Naive B cell (primary cell): ENCODE data around the gene MAP1LC3A. TPM values are rescaled to one million over a fixed set of nuclear protein-coding genes. Genes with fewer than 3 reads are reported as not detected.
A peak's percentile ranks its signal among the peaks of the same experiment; 100 is the strongest.

ENCODE experiments used
- ATAC-seq, 2 donors: fragments of 150-1000 bp; cut with Tn5 transposase; 2 replicates each; pipeline ENCODE4 v1.10.0; 2021; ENCODE audit warnings: low read depth in 2 of 2, mild to moderate bottlenecking in 2 of 2, moderate library complexity in 2 of 2
- DNase-seq: peaks from one replicate; pipeline ENCODE4 v3.0.0; 2022
- H3K27ac Mint-ChIP-seq, 6 donors: one replicate each; pipeline ENCODE4 v1.8.0; 2020 to 2022; ENCODE audit warnings: mild to moderate bottlenecking in 6 of 6, mixed read lengths in 6 of 6, moderate library complexity in 5 of 6, inconsistent platforms in 2 of 6
- H3K27me3 Mint-ChIP-seq, 3 donors: one replicate each; pipeline ENCODE4 v1.8.0; 2021 to 2022; ENCODE audit warnings: mixed read lengths in 3 of 3, mild to moderate bottlenecking in 1 of 3
- H3K36me3 Mint-ChIP-seq, 2 donors: one replicate each; pipeline ENCODE4 v1.8.0; 2020 to 2022; ENCODE audit warnings: mixed read lengths in 2 of 2, inconsistent platforms in 1 of 2, mild to moderate bottlenecking in 1 of 2
- H3K4me1 Mint-ChIP-seq, 3 donors: one replicate each; pipeline ENCODE4 v1.8.0; 2020 to 2022; ENCODE audit warnings: mixed read lengths in 3 of 3, inconsistent platforms in 1 of 3, mild to moderate bottlenecking in 1 of 3, moderate library complexity in 1 of 3
- H3K4me3 Mint-ChIP-seq, 8 donors: one replicate each; pipeline ENCODE4 v1.8.0; 2020 to 2022; ENCODE audit warnings: mild to moderate bottlenecking in 8 of 8, mixed read lengths in 8 of 8, moderate library complexity in 8 of 8, inconsistent platforms in 2 of 8
- H3K9me3 Mint-ChIP-seq, 7 donors: one replicate each; pipeline ENCODE4 v1.8.0; 2020 to 2022; ENCODE audit warnings: mixed read lengths in 7 of 7, mild to moderate bottlenecking in 5 of 7, inconsistent platforms in 2 of 7, moderate library complexity in 1 of 7
- polyA plus RNA-seq, 6 donors: library from polyadenylated mRNA; unstranded; fragments of 300-500 nt; fragmentation: Illumina TruSeq; gene quantifications; one replicate each; pipeline ENCODE4 v1.2.3, GENCODE V29; 2021; ENCODE audit warnings: low read depth in 6 of 6

The MAP1LC3A gene
- polyA plus RNA-seq, 6 donors from 2014 or later: 0.49 to 3.5 (median 1.8) TPM

DNA sequence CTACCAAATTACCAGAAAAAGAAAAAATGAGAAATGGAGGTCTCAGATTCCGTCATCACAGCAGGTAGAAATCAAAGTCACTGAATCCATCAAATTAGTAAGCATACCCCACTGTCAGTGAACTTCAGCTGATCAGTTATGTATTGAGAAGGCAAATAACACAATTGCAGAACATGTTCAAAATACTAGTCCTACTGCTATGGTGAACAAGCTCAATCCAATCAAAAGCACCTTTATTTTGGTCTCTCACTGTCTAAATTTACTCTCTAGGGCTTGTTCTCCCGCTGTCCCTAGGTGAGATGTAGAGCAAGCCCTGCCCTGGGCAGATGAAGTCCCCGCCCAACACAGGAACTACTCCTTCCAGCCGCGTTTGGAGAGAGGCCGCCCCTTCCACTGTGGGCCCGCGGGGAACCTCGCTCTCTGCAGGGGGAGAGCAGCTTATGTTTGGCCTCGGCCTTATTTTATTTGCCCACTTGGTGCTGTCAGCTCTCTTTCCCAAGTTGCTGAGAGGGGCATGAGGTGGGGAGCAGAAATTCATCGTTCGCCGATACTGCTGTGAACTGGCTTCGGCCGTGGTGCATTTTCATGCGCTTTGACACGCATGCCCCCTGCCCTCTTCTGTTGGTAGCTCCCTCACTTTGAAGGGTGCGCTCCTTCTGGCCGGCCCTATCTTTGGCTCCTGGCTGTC is 14.3 kb upstream of the MAP1LC3A start:
- no peaks in the 10 kb centered on the region for H3K9me3 Mint-ChIP-seq
- peak overlapping the region in 2 of 6 donors; percentile 50 to 68 for H3K27ac Mint-ChIP-seq
- peak overlapping the region in 6 of 8 donors; percentile 10 to 62 (median 47) for H3K4me3 Mint-ChIP-seq
- peaks cover 8 to 9% (median 8%) of the 10 kb centered on the region in 3 donors for H3K4me1 Mint-ChIP-seq
- DNase-seq (no peak), ATAC-seq (peak; percentile 48 to 60)
- peaks cover 0 to 19% (median 14%) of the 10 kb centered on the region in 3 donors for H3K27me3 Mint-ChIP-seq
- H3K36me3 Mint-ChIP-seq: peaks cover 8 to 14% of the 10 kb centered on the region in 2 donors

DNA sequence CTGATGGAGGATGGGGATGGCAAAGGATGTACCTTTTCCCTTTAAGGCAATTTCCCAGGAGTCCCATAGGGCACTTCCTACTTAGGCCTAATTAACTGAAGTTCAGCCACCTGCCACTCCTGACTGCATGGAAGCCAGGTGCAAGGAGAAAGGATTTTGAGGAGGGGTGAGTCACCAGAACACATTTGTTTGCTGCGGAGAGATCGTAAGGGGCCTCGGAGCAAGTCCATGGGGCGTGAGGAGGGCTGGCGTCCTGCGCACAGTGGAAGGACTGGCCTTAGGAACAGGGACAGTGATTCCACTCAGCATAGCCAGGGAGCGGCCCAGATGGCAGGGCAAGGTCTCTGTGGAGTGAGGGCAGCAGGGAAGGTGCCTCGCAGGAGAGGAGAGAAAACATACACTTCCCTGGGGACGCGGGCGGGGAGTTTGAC is 11.8 kb upstream of the MAP1LC3A start:
- Mint-ChIP-seq H3K36me3 (peaks cover 0 to 4% of the 10 kb centered on the region in 2 donors), H3K27me3 (peaks cover 0 to 19% (median 14%) of the 10 kb centered on the region in 3 donors), H3K27ac (no peak overlapping the region), H3K9me3 (no peaks in the 10 kb centered on the region), H3K4me1 (peaks cover 8 to 9% (median 8%) of the 10 kb centered on the region in 3 donors), H3K4me3 (no peak overlapping the region)
- ATAC-seq (no peak), DNase-seq (no peak)

DNA sequence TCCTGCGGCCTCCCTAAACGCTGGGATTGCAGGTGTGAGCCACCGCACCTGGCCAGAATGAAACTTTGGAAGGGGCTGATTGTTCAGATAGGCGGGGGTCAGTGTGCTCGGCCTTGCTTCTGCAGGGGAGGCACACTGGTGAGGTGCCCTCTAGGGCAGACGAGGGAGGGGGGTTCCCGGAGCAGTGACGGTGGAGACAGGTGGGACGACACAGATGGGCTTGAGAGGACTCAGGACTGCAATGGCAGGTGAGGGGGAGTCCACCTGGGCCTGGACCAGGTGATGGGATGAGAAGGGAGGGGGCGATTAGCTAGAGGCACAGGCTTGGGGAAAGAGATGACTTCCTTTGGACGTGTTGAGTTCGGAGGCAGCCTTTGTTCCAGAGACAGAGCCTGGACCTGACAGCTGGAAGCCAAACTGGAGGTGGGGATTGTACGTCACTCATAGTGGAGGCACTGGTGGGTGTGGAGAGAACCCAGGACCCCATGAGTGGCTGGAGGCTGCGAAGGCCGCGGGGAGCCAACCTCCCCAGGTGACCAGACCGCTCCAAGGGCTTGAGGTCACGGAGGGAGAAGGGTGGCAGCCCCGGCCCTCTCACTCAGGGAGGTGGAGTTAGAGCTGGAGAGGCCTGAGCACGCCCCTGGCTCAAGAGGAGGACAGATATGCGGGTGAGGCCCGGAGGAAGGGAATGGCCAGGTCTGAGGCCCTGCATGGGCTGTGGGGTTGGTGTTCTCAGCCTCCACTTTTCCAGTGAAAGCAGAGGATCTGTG is 10.5 kb upstream of the MAP1LC3A start:
- DNase-seq: no peak
- H3K9me3 Mint-ChIP-seq: no peaks in the 10 kb centered on the region
- H3K27ac Mint-ChIP-seq: no peak overlapping the region
- H3K36me3 Mint-ChIP-seq: peaks cover 0 to 4% of the 10 kb centered on the region in 2 donors
- H3K4me1 Mint-ChIP-seq: peaks cover 8 to 9% (median 8%) of the 10 kb centered on the region in 3 donors
- no peak overlapping the region for H3K4me3 Mint-ChIP-seq
- H3K27me3 Mint-ChIP-seq: peaks cover 0 to 19% (median 14%) of the 10 kb centered on the region in 3 donors
- ATAC-seq: no peak

DNA sequence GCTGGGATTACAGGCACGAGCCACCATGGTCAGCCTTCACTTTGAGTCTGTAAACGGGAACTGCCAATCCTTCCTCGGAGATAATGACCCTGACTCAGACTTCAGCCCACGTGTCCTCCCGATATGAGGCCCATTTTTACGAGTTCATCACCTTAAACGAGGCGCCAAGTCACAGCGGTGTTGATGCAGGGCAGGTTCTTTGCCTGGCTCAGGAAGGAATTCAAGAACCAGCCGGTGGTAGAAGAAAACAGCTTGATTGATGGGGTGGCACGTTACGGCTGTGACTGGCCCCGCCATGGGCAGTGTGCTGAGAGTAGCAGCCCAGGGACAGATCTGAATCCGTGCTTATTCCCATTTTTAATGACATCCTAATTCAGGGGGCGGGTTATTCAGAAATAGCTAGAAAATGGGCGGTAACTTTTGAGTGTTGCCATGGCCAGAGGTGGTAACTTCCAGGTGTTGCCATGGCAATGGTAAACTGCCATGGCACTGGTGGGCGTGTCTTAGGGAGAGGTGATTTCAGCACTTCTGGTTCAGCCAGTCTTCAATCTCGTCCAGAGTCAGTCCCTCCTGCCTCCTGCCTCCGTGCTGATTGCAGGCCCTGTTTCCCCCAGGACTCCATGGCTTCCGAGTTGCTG is 9.1 kb upstream of the MAP1LC3A start:
- H3K27ac Mint-ChIP-seq: peak overlapping the region in 2 of 6 donors; percentile 34 to 88
- no peak for DNase-seq
- H3K4me1 Mint-ChIP-seq: peaks cover 4 to 5% (median 5%) of the 10 kb centered on the region in 3 donors
- ATAC-seq: peak; percentile 64 to 83
- peak overlapping the region in 1 of 8 donors; percentile 47 for H3K4me3 Mint-ChIP-seq
- H3K36me3 Mint-ChIP-seq: peaks cover 0 to 4% of the 10 kb centered on the region in 2 donors
- no peaks in the 10 kb centered on the region for H3K9me3 Mint-ChIP-seq
- H3K27me3 Mint-ChIP-seq: peaks cover 0 to 19% (median 14%) of the 10 kb centered on the region in 3 donors

DNA sequence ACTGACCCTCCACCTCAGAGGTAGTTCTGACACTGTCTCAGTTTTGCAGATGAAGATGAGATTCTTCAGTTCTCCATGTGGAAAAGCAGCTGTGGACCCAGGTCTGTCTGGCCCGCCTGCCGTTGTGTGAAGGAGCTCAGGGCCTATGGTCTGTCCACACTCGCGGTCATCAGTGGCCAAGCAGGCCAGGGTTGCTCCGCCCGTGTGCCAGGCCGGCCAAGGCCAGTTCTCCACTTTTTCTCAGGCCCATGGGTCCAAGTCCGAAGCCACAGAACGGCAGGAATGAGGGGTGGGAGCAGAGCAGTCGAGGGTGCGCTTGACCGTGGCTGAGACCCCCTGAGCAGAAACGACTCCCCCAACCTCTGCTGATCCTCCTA is 8.6 kb upstream of the MAP1LC3A start:
- DNase-seq: no peak
- peaks cover 0 to 19% (median 14%) of the 10 kb centered on the region in 3 donors for H3K27me3 Mint-ChIP-seq
- ATAC-seq: no peak
- H3K4me3 Mint-ChIP-seq: no peak overlapping the region
- H3K4me1 Mint-ChIP-seq: no peaks in the 10 kb centered on the region
- peak overlapping the region in 1 of 6 donors; percentile 34 for H3K27ac Mint-ChIP-seq
- no peaks in the 10 kb centered on the region for H3K9me3 Mint-ChIP-seq
- no peaks in the 10 kb centered on the region for H3K36me3 Mint-ChIP-seq

DNA sequence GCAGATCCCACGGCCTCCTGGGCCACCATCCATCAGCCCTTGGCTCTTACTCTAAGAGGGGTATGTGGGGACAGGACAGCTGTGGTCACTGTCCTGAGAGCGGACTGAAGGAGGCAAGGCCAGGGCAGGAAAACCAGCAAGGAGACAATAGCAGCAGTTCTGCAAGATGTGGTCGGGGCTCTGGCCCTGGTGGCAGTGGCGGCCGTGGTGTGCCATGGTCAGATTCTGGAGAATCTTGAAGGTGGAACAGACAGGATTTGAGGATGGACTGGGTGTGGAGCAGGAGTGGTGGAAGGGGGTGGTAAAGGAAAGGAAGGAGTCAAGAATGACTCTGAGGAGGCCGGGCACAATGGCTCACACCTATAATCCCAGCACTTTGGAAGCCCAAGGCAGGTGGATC is 5.9 kb upstream of the MAP1LC3A start:
- H3K4me1 Mint-ChIP-seq: peaks cover 0 to 7% (median 4%) of the 10 kb centered on the region in 3 donors
- H3K4me3 Mint-ChIP-seq: no peak overlapping the region
- H3K27ac Mint-ChIP-seq: peak overlapping the region in 3 of 6 donors; percentile 9 to 86 (median 26)
- H3K9me3 Mint-ChIP-seq: no peaks in the 10 kb centered on the region
- no peaks in the 10 kb centered on the region for H3K36me3 Mint-ChIP-seq
- ATAC-seq (no peak), DNase-seq (no peak)
- peaks cover 0 to 7% (median 5%) of the 10 kb centered on the region in 3 donors for H3K27me3 Mint-ChIP-seq

DNA sequence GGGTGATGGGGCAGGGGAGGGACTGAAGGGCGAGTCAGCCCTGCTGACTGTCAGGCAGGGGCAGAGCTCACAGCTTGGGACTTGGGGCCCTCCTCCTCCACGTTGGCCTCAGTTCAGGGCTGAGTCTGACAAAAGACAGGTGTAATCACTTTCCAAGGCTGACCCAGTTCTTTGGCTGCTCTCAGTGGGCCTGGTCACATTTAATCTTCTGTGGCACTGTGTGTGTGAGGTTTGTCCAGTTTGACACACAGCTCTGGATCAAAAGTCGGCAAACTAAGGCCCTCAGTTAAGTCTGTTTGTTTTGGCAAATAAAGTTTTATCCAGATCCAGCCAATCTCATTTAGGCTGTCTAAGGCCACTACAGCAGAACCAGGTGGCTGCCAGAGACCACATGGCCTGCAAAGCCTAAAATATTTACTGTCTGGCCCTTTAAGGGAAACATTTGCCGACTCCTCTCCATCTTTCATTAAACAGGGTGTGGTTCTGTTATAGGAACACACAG is 5.1 kb upstream of the MAP1LC3A start:
- Mint-ChIP-seq H3K27me3 (no peaks in the 10 kb centered on the region), H3K4me1 (peaks cover 7 to 16% (median 10%) of the 10 kb centered on the region in 3 donors), H3K27ac (peak overlapping the region in 1 of 6 donors; percentile 77), H3K9me3 (no peaks in the 10 kb centered on the region), H3K36me3 (no peaks in the 10 kb centered on the region), H3K4me3 (peak overlapping the region in 1 of 8 donors; percentile 6)
- ATAC-seq (no peak), DNase-seq (no peak)

DNA sequence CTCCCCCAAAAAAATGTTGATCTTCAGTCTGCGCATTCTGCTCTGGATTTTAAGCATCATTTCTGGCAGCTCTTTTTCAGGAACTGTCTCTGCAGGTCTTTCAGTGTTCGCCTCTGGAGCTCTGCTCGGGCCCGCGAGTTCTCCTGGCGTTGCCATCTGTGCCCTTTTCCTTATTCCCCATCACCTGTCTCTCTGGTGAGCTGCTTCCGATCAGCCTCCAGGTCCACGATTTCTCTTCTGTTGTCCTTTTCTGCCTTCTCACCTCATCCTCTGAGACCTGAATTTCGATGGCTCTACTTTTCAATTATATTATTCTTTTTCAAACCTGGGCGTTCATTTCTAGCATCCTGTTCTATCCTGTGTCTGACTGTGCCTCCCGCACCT is 590 bp upstream of the MAP1LC3A start:
- H3K27ac Mint-ChIP-seq: peak overlapping the region; percentile 72 to 98 (median 97)
- H3K9me3 Mint-ChIP-seq: no peaks in the 10 kb centered on the region
- DNase-seq: no peak
- no peaks in the 10 kb centered on the region for H3K27me3 Mint-ChIP-seq
- H3K4me1 Mint-ChIP-seq: peaks cover 14 to 26% (median 20%) of the 10 kb centered on the region in 3 donors
- H3K4me3 Mint-ChIP-seq: peak overlapping the region; percentile 79 to 98 (median 92)
- H3K36me3 Mint-ChIP-seq: no peaks in the 10 kb centered on the region
- ATAC-seq: peak in 1 of 2 donors; percentile 0

DNA sequence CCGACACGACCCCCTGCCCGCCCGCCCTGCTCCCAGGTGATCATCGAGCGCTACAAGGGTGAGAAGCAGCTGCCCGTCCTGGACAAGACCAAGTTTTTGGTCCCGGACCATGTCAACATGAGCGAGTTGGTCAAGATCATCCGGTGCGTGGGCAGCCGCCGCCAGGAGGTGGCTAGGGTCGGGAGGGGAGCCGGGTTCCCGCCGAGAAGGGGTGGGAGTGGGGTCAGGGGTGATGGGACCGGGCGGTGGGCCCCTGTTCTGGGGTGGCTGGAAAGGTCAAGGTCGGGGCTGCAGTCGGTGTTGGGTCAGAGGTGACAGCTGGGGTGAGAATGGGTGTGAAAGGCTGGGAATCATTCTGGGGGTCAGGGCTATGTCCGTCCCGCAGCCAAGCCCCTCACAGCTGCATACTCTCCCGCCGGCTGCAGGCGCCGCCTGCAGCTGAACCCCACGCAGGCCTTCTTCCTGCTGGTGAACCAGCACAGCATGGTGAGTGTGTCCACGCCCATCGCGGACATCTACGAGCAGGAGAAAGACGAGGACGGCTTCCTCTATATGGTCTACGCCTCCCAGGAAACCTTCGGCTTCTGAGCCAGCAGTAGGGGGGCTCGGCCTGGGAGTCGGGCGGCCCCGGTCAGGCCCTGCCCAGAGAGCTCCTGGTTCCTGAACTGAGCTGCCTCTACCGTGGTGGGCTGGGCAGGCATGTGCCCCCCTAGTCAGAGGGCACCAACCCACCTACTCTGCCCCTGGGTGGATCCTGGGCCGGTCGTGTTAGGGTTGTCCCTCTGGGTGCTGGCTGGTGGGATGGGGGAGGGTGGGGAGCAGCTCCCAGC is 1.0 kb downstream of the MAP1LC3A start:
- DNase-seq (no peak), ATAC-seq (no peak)
- peaks cover 14 to 27% (median 20%) of the 10 kb centered on the region in 3 donors for H3K4me1 Mint-ChIP-seq
- H3K36me3 Mint-ChIP-seq: no peaks in the 10 kb centered on the region
- H3K27ac Mint-ChIP-seq: peak overlapping the region; percentile 60 to 98 (median 94)
- H3K9me3 Mint-ChIP-seq: no peaks in the 10 kb centered on the region
- no peaks in the 10 kb centered on the region for H3K27me3 Mint-ChIP-seq
- peak overlapping the region; percentile 55 to 87 (median 74) for H3K4me3 Mint-ChIP-seq

DNA sequence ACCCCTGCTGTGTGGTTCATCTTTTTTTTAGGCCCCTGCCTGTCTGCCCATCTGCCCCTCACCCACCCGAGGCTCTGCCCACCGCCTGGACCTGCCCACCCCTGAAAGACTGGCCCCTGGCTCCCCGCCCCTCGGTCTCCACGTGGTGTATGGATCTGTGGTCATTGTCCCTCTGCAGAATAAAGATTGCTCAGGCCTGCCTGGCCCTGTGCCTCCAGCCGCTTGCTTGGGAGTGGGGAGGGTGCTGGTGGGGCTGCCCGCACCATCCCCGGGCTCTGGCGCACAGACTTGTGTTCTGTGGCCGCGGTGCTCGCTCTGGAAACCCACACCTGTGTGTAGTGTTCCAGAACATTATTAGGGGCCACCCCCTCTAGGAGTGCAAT is 1.6 kb downstream of the MAP1LC3A start:
- Mint-ChIP-seq H3K27me3 (no peaks in the 10 kb centered on the region), H3K4me3 (peak overlapping the region; percentile 37 to 87 (median 68)), H3K4me1 (peaks cover 14 to 27% (median 20%) of the 10 kb centered on the region in 3 donors), H3K9me3 (no peaks in the 10 kb centered on the region), H3K27ac (peak overlapping the region; percentile 82 to 97 (median 92)), H3K36me3 (no peaks in the 10 kb centered on the region)
- DNase-seq (no peak), ATAC-seq (peak; percentile 10 to 15)

DNA sequence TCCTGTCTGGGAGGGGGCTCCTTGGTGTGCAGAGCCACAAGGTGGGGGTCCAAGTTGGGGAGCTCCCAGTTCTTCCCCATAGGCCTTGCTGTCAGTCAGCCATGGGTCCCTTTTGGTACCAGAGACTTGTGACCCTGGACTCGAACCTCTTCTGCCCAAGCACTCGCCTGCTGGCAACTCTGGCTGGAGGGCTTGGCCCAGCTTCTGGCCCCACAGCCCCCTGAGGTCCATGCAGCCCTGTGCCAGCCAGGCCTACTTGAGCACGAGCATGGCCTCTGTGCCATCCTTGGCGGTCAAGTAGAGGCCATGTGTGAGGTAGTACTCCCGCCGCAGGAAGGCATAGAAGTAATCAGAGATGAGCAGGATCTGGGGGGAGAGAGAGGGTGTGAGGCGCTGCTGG is 2.1 kb downstream of the MAP1LC3A start:
- Mint-ChIP-seq H3K4me3 (peak overlapping the region in 4 of 8 donors; percentile 49 to 87 (median 68)), H3K27me3 (no peaks in the 10 kb centered on the region), H3K4me1 (peaks cover 14 to 27% (median 20%) of the 10 kb centered on the region in 3 donors), H3K27ac (peak overlapping the region in 5 of 6 donors; percentile 82 to 96 (median 90)), H3K36me3 (no peaks in the 10 kb centered on the region), H3K9me3 (no peaks in the 10 kb centered on the region)
- DNase-seq (no peak), ATAC-seq (no peak)

DNA sequence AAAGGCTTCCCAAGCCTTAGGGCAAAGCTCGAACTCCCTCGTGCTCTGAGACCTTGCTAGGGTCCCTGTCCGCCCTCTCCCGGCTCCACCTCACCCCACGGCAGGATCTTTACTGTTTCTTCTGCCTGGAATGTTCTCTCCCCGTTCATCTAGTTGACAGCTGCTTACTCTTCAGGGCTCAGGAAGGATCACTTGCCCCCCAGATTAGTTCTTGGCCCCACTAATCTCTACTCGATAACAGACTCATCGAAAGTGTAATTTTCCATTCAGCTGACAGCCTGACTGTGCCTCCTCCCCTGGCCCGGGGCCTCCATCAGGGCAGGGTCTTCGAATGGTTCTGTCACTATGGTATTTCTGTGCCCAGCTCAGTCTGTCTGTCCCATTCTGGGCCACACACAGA is 3.1 kb downstream of the MAP1LC3A start:
- no peaks in the 10 kb centered on the region for H3K27me3 Mint-ChIP-seq
- peak overlapping the region in 5 of 8 donors; percentile 11 to 67 (median 41) for H3K4me3 Mint-ChIP-seq
- DNase-seq: no peak
- H3K27ac Mint-ChIP-seq: peak overlapping the region; percentile 49 to 96 (median 85)
- no peaks in the 10 kb centered on the region for H3K36me3 Mint-ChIP-seq
- peaks cover 14 to 27% (median 20%) of the 10 kb centered on the region in 3 donors for H3K4me1 Mint-ChIP-seq
- ATAC-seq: no peak
- H3K9me3 Mint-ChIP-seq: no peaks in the 10 kb centered on the region
